ENCODE measurements around the gene KLK7. TPM values are rescaled to one million over a fixed set of nuclear protein-coding genes. Genes with fewer than 3 reads are reported as not detected.

KLK7 gene
- total and polyA plus RNA-seq, 10 of the 15 experiments (the other 5 are each of a cell fraction or from before 2014, with no cell fraction given) = not detected

DNA sequence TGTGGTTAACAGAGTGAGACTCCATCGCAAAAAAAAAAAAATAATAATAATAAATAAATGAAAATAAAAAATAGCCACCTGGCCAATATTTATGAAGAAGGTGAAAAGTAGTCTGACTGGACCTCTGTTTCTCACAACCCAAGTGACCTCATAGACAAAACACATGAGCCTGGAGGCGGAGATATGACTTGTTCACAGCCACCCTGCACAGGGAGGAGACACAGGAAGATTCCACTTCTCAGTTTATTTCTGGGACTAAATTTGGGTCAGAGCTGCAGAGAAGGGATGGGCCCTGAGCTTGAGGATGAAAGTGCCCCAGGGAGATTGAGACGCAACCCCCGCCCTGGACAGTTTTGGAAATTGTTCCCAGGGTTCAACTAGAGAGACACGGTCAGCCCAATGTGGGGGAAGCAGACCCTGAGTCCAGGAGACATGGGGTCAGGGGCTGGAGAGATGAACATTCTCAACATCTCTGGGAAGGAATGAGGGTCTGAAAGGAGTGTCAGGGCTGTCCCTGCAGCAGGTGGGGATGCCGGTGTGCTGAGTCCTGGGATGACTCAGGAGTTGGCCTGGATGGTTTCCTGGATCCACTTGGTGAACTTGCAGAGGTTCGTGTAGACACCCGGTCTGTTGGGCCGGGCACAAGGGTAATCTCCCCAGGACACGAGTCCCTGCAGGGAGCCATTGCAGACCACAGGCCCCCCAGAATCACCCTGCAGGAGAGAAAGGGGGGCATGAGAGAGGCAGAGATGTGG, 40.5 kb downstream of the KLK7 start:
- Histone ChIP-seq H3K4me1 (ENCODE audit: control insufficient read depth, insufficient read depth, low read length) (no peaks in the 10 kb centered on the region), H3K27me3 (replicated peaks in 1 of 2; ENCODE audit: control insufficient read depth in 2 of 2, insufficient read depth in 2 of 2, low read length in 1 of 2) (no peaks in the 10 kb centered on the region; a peak in 1 of 4 replicates), H3K9ac (ENCODE audit: control insufficient read depth, insufficient read depth, low read length) (no peak overlapping the region), H3K4me3 (no peak overlapping the region), H3K27ac (ENCODE audit: control insufficient read depth, insufficient read depth) (no peak overlapping the region), H3K4me2 (ENCODE audit: control insufficient read depth, insufficient read depth) (no peak overlapping the region), H2AFZ (ENCODE audit: control insufficient read depth, low read depth, low read length) (no peak overlapping the region), H3K9me3 (replicated peaks; ENCODE audit: control insufficient read depth, insufficient read depth, low read length) (no peaks in the 10 kb centered on the region), H3K79me2 (ENCODE audit: control insufficient read depth, insufficient read depth, low read length) (no peaks in the 10 kb centered on the region), H4K20me1 (ENCODE audit: control insufficient read depth, insufficient read depth) (no peaks in the 10 kb centered on the region), H3K36me3 (ENCODE audit: control insufficient read depth in 2 of 2, insufficient read depth in 2 of 2, low read length in 1 of 2) (no peaks in the 10 kb centered on the region)
- SMC1A ChIA-PET (ENCODE audit: uncharacterized antibody, unreplicated experiment) = no interaction called here
- in situ Hi-C loops (cut with MboI) (no loop called here), intact Hi-C loops (cut with micrococcal nuclease; ENCODE audit: unreplicated experiment) (no loop called here)
- DNase-seq (ENCODE audit: low read depth, low spot score) = no peak
- CTCF ChIA-PET = no interaction called here
- 22% methylated on average over 10 of the region's 10 CpGs for WGBS (ENCODE audit: insufficient coverage, insufficient replicate concordance, low lambda C conversion rate, missing lambda C conversion rate)
- no TSS peak for BruUV-seq (replicated peaks)
- TF ChIP-seq RUNX3 (IDR thresholded peaks at IDR 0.05; ENCODE audit: low read length) = no peak
- no peak for TF ChIP-seq CBFB (IDR thresholded peaks at IDR 0.05; ENCODE audit: low read depth)
- no peak for TF ChIP-seq SPI1 (IDR thresholded peaks at IDR 0.05; ENCODE audit: borderline replicate concordance, insufficient read depth, low read depth, low read length)
- TF ChIP-seq, protein P1, sequence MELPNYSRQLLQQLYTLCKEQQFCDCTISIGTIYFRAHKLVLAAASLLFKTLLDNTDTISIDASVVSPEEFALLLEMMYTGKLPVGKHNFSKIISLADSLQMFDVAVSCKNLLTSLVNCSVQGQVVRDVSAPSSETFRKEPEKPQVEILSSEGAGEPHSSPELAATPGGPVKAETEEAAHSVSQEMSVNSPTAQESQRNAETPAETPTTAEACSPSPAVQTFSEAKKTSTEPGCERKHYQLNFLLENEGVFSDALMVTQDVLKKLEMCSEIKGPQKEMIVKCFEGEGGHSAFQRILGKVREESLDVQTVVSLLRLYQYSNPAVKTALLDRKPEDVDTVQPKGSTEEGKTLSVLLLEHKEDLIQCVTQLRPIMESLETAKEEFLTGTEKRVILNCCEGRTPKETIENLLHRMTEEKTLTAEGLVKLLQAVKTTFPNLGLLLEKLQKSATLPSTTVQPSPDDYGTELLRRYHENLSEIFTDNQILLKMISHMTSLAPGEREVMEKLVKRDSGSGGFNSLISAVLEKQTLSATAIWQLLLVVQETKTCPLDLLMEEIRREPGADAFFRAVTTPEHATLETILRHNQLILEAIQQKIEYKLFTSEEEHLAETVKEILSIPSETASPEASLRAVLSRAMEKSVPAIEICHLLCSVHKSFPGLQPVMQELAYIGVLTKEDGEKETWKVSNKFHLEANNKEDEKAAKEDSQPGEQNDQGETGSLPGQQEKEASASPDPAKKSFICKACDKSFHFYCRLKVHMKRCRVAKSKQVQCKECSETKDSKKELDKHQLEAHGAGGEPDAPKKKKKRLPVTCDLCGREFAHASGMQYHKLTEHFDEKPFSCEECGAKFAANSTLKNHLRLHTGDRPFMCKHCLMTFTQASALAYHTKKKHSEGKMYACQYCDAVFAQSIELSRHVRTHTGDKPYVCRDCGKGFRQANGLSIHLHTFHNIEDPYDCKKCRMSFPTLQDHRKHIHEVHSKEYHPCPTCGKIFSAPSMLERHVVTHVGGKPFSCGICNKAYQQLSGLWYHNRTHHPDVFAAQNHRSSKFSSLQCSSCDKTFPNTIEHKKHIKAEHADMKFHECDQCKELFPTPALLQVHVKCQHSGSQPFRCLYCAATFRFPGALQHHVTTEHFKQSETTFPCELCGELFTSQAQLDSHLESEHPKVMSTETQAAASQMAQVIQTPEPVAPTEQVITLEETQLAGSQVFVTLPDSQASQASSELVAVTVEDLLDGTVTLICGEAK (IDR thresholded peaks at IDR 0.05; ENCODE audit: borderline replicate concordance) = no peak
- no peak for TF ChIP-seq PAX8 (IDR thresholded peaks at IDR 0.05)
- TF ChIP-seq ZNF217 (IDR thresholded peaks at IDR 0.05) = no peak
- TF ChIP-seq, protein P2, sequence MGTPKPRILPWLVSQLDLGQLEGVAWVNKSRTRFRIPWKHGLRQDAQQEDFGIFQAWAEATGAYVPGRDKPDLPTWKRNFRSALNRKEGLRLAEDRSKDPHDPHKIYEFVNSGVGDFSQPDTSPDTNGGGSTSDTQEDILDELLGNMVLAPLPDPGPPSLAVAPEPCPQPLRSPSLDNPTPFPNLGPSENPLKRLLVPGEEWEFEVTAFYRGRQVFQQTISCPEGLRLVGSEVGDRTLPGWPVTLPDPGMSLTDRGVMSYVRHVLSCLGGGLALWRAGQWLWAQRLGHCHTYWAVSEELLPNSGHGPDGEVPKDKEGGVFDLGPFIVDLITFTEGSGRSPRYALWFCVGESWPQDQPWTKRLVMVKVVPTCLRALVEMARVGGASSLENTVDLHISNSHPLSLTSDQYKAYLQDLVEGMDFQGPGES (IDR thresholded peaks at IDR 0.05) = no peak
- TF ChIP-seq JUNB (IDR thresholded peaks at IDR 0.05) = no peak
- TF ChIP-seq NR2F1 (conservative IDR thresholded peaks at IDR 0.05) = no peak
- no peak for TF ChIP-seq RELA (IDR thresholded peaks at IDR 0.05; ENCODE audit: borderline replicate concordance, partially characterized antibody)
- TF ChIP-seq MTA3 (IDR thresholded peaks at IDR 0.05; ENCODE audit: borderline replicate concordance, low read length) = no peak
- no peak for TF ChIP-seq NRF1 (conservative IDR thresholded peaks at IDR 0.05; ENCODE audit: low read depth, low read length)
- TF ChIP-seq FOS (IDR thresholded peaks at IDR 0.05; ENCODE audit: borderline replicate concordance, extremely low read depth, insufficient read length) = no peak
- no peak for TF ChIP-seq CHD2 (IDR thresholded peaks at IDR 0.05; ENCODE audit: borderline replicate concordance, low read depth, low read length)
- FAIRE-seq = no peak
- ATAC-seq = no peak
- POLR2A ChIA-PET = no interaction called here
- RAD21 ChIA-PET (ENCODE audit: unreplicated experiment) = no interaction called here
